Vagina (tissue), 2 donors: Measurements from ENCODE around the gene CHRND.

ENCODE experiments used
- POLR2AphosphoS5 ChIP-seq, 2 donors: sonication (generic); formaldehyde crosslinking; IDR thresholded peaks; one replicate each; pipeline ENCODE4 v1.9.0; 2017; ENCODE audit warnings: antibody characterized with exemption in 2 of 2, mild to moderate bottlenecking in 2 of 2, low read depth in 1 of 2; ENCODE audit not compliant: insufficient read depth in 1 of 2
- TF ChIP-seq, protein P1 (sequence below), 3 experiments: fragments of 450-650 bp in 2 of 3; fragments of 200-600 bp in 1 of 3; sonication (generic) in 1 of 3; IDR thresholded peaks; one replicate each; pipeline ENCODE4 v1.5.1; 2017 to 2019; ENCODE audit warnings: antibody characterized with exemption in 3 of 3, mild to moderate bottlenecking in 2 of 3, moderate library complexity in 2 of 3

DNA sequence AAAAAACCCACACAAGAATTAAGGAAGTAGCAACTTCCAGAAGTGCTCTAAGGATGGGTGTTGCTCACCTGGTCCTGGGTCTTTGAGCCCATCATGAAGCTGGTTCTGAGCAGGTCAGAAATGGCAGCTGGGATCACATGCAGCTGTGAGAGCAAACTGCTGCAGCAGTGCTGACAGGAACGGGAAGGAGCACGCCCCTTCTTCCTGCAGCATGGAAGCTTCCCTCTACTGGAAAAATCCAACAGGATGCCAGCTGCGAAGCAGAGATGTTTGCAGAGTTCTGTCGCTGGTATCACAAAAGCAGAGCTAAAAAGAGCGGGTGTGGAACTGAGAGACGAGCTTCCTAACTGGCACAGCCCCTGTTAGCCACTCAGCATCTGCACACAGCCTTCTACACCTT, 58.3 kb downstream of the CHRND start:
- TF ChIP-seq, protein P1, sequence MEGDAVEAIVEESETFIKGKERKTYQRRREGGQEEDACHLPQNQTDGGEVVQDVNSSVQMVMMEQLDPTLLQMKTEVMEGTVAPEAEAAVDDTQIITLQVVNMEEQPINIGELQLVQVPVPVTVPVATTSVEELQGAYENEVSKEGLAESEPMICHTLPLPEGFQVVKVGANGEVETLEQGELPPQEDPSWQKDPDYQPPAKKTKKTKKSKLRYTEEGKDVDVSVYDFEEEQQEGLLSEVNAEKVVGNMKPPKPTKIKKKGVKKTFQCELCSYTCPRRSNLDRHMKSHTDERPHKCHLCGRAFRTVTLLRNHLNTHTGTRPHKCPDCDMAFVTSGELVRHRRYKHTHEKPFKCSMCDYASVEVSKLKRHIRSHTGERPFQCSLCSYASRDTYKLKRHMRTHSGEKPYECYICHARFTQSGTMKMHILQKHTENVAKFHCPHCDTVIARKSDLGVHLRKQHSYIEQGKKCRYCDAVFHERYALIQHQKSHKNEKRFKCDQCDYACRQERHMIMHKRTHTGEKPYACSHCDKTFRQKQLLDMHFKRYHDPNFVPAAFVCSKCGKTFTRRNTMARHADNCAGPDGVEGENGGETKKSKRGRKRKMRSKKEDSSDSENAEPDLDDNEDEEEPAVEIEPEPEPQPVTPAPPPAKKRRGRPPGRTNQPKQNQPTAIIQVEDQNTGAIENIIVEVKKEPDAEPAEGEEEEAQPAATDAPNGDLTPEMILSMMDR (IDR thresholded peaks at IDR 0.05), result no peak
- no peak for TF ChIP-seq POLR2AphosphoS5 (IDR thresholded peaks at IDR 0.05; ENCODE audit: insufficient read depth in 1 of 2, low read depth in 1 of 2)
